Uterus (tissue), 2 donors: ENCODE measurements around the gene LIPJ.

Experiments
- POLR2A ChIP-seq, 2 donors: fragments of 450-650 bp; IDR thresholded peaks; one replicate each; pipeline ENCODE4 v1.6.1; 2016; ENCODE audit warnings: antibody characterized with exemption in 2 of 2, mild to moderate bottlenecking in 1 of 2, moderate library complexity in 1 of 2
- TF ChIP-seq, protein P1 (sequence below), 4 experiments: fragments of 200-600 bp in 2 of 4; fragments of 450-650 bp in 2 of 4; sonication (generic) in 2 of 4; IDR thresholded peaks; one replicate each; pipeline ENCODE4 v1.5.1; 2016 to 2019; ENCODE audit warnings: antibody characterized with exemption in 4 of 4, mild to moderate bottlenecking in 2 of 4, moderate library complexity in 1 of 4

GRCh38 chr10:88620441-88620840, 33.9 kb downstream of the LIPJ start:
- TF ChIP-seq, protein P1, sequence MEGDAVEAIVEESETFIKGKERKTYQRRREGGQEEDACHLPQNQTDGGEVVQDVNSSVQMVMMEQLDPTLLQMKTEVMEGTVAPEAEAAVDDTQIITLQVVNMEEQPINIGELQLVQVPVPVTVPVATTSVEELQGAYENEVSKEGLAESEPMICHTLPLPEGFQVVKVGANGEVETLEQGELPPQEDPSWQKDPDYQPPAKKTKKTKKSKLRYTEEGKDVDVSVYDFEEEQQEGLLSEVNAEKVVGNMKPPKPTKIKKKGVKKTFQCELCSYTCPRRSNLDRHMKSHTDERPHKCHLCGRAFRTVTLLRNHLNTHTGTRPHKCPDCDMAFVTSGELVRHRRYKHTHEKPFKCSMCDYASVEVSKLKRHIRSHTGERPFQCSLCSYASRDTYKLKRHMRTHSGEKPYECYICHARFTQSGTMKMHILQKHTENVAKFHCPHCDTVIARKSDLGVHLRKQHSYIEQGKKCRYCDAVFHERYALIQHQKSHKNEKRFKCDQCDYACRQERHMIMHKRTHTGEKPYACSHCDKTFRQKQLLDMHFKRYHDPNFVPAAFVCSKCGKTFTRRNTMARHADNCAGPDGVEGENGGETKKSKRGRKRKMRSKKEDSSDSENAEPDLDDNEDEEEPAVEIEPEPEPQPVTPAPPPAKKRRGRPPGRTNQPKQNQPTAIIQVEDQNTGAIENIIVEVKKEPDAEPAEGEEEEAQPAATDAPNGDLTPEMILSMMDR (IDR thresholded peaks at IDR 0.05), result no peak
- no peak for TF ChIP-seq POLR2A (IDR thresholded peaks at IDR 0.05)
